IMR-90 (cell line): ENCODE results near the gene FRAS1. TPM values are rescaled to one million over a fixed set of nuclear protein-coding genes. Genes with fewer than 3 reads are reported as not detected.

Experiments
- ATAC-seq: fragments of 200-7000 bp; cut with Tn5 transposase; 2 replicates; pipeline ENCODE4 v1.9.1; 2020; ENCODE audit warnings: low read depth, mild to moderate bottlenecking, moderate library complexity
- BruUV-seq: library from RNA; stranded (reverse); fragments of 400-500 nt; replicated peaks from 2 replicates; lab custom pipeline; 2021; lab: Mats Ljungman, UMichigan
- CTCF ChIA-PET: fragments of 300-600 bp; formaldehyde crosslinking; extraction: SDS; loops from one replicate; lab custom pipeline; 2021; ENCODE audit warnings: antibody characterized with exemption; lab: Yijun Ruan, JAX
- POLR2A ChIA-PET: fragments of 300-600 bp; sonication (Branson Sonifier 250); formaldehyde crosslinking; loops from one replicate; lab custom pipeline; 2022; ENCODE audit warnings: antibody characterized with exemption; ENCODE audit not compliant: unreplicated experiment; lab: Charles Lee
- DNase-seq: peaks from one replicate; pipeline ENCODE4 v3.0.0; 2013
- H2AFZ ChIP-seq: replicated peaks from 2 replicates; pipeline ENCODE3; 2013; ENCODE audit warnings: low read length, mild to moderate bottlenecking; ENCODE audit not compliant: poor library complexity
- H2AK5ac ChIP-seq: 2 replicates; pipeline ENCODE4 v1.6.1; 2013; ENCODE audit warnings: low read depth, low read length, inconsistent platforms
- H2AK9ac ChIP-seq: replicated peaks from 2 replicates; pipeline ENCODE3; 2013; ENCODE audit warnings: mild to moderate bottlenecking, low read depth, low read length, moderate library complexity; ENCODE audit not compliant: poor library complexity
- H2BK120ac ChIP-seq: 2 replicates; pipeline ENCODE4 v1.6.1; 2013; ENCODE audit warnings: low read depth, low read length, inconsistent platforms
- H2BK15ac ChIP-seq: 3 replicates; pipeline ENCODE4 v1.6.1; 2013; ENCODE audit warnings: low read depth, low read length, inconsistent platforms
- H2BK20ac ChIP-seq: 2 replicates; pipeline ENCODE4 v1.6.1; 2013; ENCODE audit warnings: low read depth, mild to moderate bottlenecking, inconsistent platforms, low read length, moderate library complexity
- H2BK5ac ChIP-seq: 2 replicates; pipeline ENCODE4 v1.6.1; 2013; ENCODE audit warnings: mild to moderate bottlenecking, low read depth, low read length, inconsistent platforms; ENCODE audit not compliant: poor library complexity, severe bottlenecking
- H3K14ac ChIP-seq: replicated peaks from 2 replicates; pipeline ENCODE4 v1.6.1; 2013; ENCODE audit warnings: low read depth, low read length, inconsistent platforms
- H3K18ac ChIP-seq: 2 replicates; pipeline ENCODE4 v1.6.1; 2013; ENCODE audit warnings: low read depth, low read length, control low read depth
- H3K23ac ChIP-seq: 2 replicates; pipeline ENCODE4 v1.6.1; 2013; ENCODE audit warnings: low read depth, low read length, inconsistent platforms
- H3K27ac ChIP-seq: 2 replicates; pipeline ENCODE4 v1.5.1; 2013; ENCODE audit warnings: mild to moderate bottlenecking, control low read depth, low read length; ENCODE audit not compliant: insufficient read depth
- H3K27me3 ChIP-seq: 2 replicates; pipeline ENCODE4 v1.6.1; 2013; ENCODE audit warnings: low read length; ENCODE audit not compliant: control insufficient read depth, insufficient read depth
- H3K36me3 ChIP-seq: 2 replicates; pipeline ENCODE4 v1.6.1; 2013; ENCODE audit warnings: low read length, mixed read lengths; ENCODE audit not compliant: control insufficient read depth, insufficient read depth
- H3K4ac ChIP-seq: 2 replicates; pipeline ENCODE4 v1.6.1; 2013; ENCODE audit warnings: low read depth, low read length, inconsistent platforms
- H3K4me1 ChIP-seq: 2 replicates; pipeline ENCODE4 v1.6.1; 2013; ENCODE audit warnings: low read length, mixed read lengths; ENCODE audit not compliant: control insufficient read depth, insufficient read depth
- H3K4me2 ChIP-seq: 2 replicates; pipeline ENCODE4 v1.6.1; 2013; ENCODE audit warnings: low read depth, mild to moderate bottlenecking, control low read depth, low read length, moderate library complexity
- H3K4me3 ChIP-seq: 2 replicates; pipeline ENCODE4 v1.5.1; 2013; ENCODE audit warnings: low read depth, mild to moderate bottlenecking, control low read depth, low read length, moderate library complexity; ENCODE audit not compliant: insufficient read depth
- H3K56ac ChIP-seq: 2 replicates; pipeline ENCODE4 v1.6.1; 2013; ENCODE audit warnings: low read length, inconsistent platforms; ENCODE audit not compliant: insufficient read depth; ENCODE audit errors: extremely low read depth
- H3K79me1 ChIP-seq, 2 experiments: 2 replicates each; pipeline ENCODE4 v1.6.1; 2013; ENCODE audit warnings: low read length in 2 of 2, inconsistent platforms in 1 of 2, low read depth in 1 of 2
- H3K9ac ChIP-seq: 2 replicates; pipeline ENCODE4 v1.6.1; 2013; ENCODE audit warnings: low read depth, low read length, control low read depth
- H3K9me1 ChIP-seq: 2 replicates; pipeline ENCODE4 v1.6.1; 2013; ENCODE audit warnings: low read length, inconsistent platforms; ENCODE audit not compliant: insufficient read depth
- H3K9me3 ChIP-seq: 2 replicates; pipeline ENCODE4 v1.6.1; 2013; ENCODE audit warnings: low read length; ENCODE audit not compliant: control insufficient read depth, insufficient read depth
- H4K20me1 ChIP-seq: 2 replicates; pipeline ENCODE4 v1.6.1; 2013; ENCODE audit warnings: low read length, inconsistent platforms; ENCODE audit not compliant: insufficient read depth
- H4K5ac ChIP-seq: 2 replicates; pipeline ENCODE4 v1.6.1; 2013; ENCODE audit warnings: mild to moderate bottlenecking, low read depth, low read length, control low read depth
- H4K8ac ChIP-seq, 2 experiments: 2 replicates each; pipeline ENCODE4 v1.6.1; 2013; ENCODE audit warnings: low read depth in 2 of 2, low read length in 2 of 2, control low read depth in 1 of 2, inconsistent platforms in 1 of 2
- H4K91ac ChIP-seq: 2 replicates; pipeline ENCODE4 v1.6.1; 2013; ENCODE audit warnings: low read depth, low read length, inconsistent platforms; ENCODE audit not compliant: insufficient read depth
- BHLHE40 ChIP-seq: fragments of 150-350 bp; IDR thresholded peaks from 2 replicates; pipeline ENCODE4 v1.6.1; 2016; ENCODE audit warnings: mild to moderate bottlenecking, low read depth, low read length
- CEBPB ChIP-seq: IDR thresholded peaks from 2 replicates; pipeline ENCODE4 v1.6.1; 2012; ENCODE audit warnings: low read depth, low read length, improper control_type of control experiment
- CHD1 ChIP-seq: IDR thresholded peaks from 2 replicates; pipeline ENCODE4 v1.6.1; 2012; ENCODE audit warnings: low read depth, low read length, improper control_type of control experiment
- FOS ChIP-seq: fragments of 150-350 bp; IDR thresholded peaks from 2 replicates; pipeline ENCODE4 v1.6.1; 2016; ENCODE audit warnings: low read depth, low read length
- MAFK ChIP-seq: IDR thresholded peaks from 2 replicates; pipeline ENCODE4 v1.6.1; 2012; ENCODE audit warnings: low read depth, low read length, improper control_type of control experiment
- MAZ ChIP-seq: IDR thresholded peaks from 2 replicates; pipeline ENCODE4 v1.6.1; 2012; ENCODE audit warnings: low read depth, mild to moderate bottlenecking, low read length, improper control_type of control experiment, moderate library complexity, borderline replicate concordance
- MXI1 ChIP-seq: IDR thresholded peaks from 2 replicates; pipeline ENCODE4 v1.6.1; 2012; ENCODE audit warnings: low read depth, mild to moderate bottlenecking, low read length, moderate library complexity, borderline replicate concordance
- NFE2L2 ChIP-seq: fragments of 150-350 bp; IDR thresholded peaks from 2 replicates; pipeline ENCODE4 v1.6.1; 2016; ENCODE audit warnings: low read depth, mild to moderate bottlenecking, low read length
- POLR2A ChIP-seq: IDR thresholded peaks from 2 replicates; pipeline ENCODE4 v1.6.1; 2012; ENCODE audit warnings: mild to moderate bottlenecking, low read depth, low read length
- RAD21 ChIP-seq: IDR thresholded peaks from 2 replicates; pipeline ENCODE4 v1.6.1; 2012; ENCODE audit warnings: low read length, improper control_type of control experiment
- RCOR1 ChIP-seq: IDR thresholded peaks from 2 replicates; pipeline ENCODE4 v1.6.1; 2012; ENCODE audit warnings: mild to moderate bottlenecking, low read length, improper control_type of control experiment; ENCODE audit not compliant: insufficient replicate concordance
- RFX5 ChIP-seq: IDR thresholded peaks from 2 replicates; pipeline ENCODE4 v1.8.0; 2012; ENCODE audit warnings: low read depth, mild to moderate bottlenecking, low read length, moderate library complexity
- SMC3 ChIP-seq: fragments of 150-350 bp; IDR thresholded peaks from 2 replicates; pipeline ENCODE4 v1.6.1; 2016; ENCODE audit warnings: low read depth, mild to moderate bottlenecking, antibody characterized with exemption, low read length, moderate library complexity
- WGBS, 2 experiments: methylation state at CpG; one replicate each; pipeline versions ENCODE4 v1.1.5 to v1.1.7; 2013; ENCODE audit warnings: missing lambda C conversion rate in 2 of 2; ENCODE audit not compliant: insufficient read length in 1 of 2; ENCODE audit errors: extremely low coverage in 2 of 2; 5-methylcytosine and 5-hydroxymethylcytosine counted together
- dilution Hi-C: fragments of 300-500 bp; cut with HindIII; formaldehyde crosslinking; loops from one replicate; pipeline ENCODE4 v1.14.3; 2018; ENCODE audit warnings: low sequenced_read_pairs; ENCODE audit not compliant: unreplicated experiment
- in situ Hi-C: fragments of 300-500 bp; cut with MboI; formaldehyde crosslinking; loops from 3 replicates; pipeline ENCODE4 v1.14.3; 2019; ENCODE audit warnings: low sequenced_read_pairs, inconsistent platforms, mixed read lengths
- intact Hi-C: fragments of 100-400 bp; cut with micrococcal nuclease; formaldehyde crosslinking; loops from 2 replicates; pipeline ENCODE4 v1.10.0; 2022
- polyA plus RNA-seq, 3 experiments: library from polyadenylated mRNA; depleted of rRNA; stranded (reverse); fragments of >200 nt; gene quantifications; 2 replicates each; pipeline ENCODE4 v1.2.3, GENCODE V29; 2012; ENCODE audit warnings: low replicate concordance in 1 of 3
- total RNA-seq: library from RNA; depleted of rRNA; stranded (reverse); fragments of >200 nt; gene quantifications from 2 replicates; pipeline ENCODE4 v1.2.3, GENCODE V29; 2012
- TF ChIP-seq, protein P1 (sequence below): fragments of 150-350 bp; IDR thresholded peaks from 2 replicates; pipeline ENCODE4 v1.6.1; 2017; ENCODE audit warnings: mild to moderate bottlenecking, antibody characterized with exemption, low read length, low read depth
- TF ChIP-seq, protein P2 (sequence below): fragments of 150-350 bp; IDR thresholded peaks from 2 replicates; pipeline ENCODE4 v1.6.1; 2016; ENCODE audit warnings: low read depth, mild to moderate bottlenecking, low read length, moderate library complexity, borderline replicate concordance
- TF ChIP-seq, protein P3 (sequence below): conservative IDR thresholded peaks from 2 replicates; pipeline ENCODE4 v1.5.1; 2012; ENCODE audit warnings: mild to moderate bottlenecking, low read depth, low read length, improper control_type of control experiment

The FRAS1 gene
- total and polyA plus RNA-seq, 2 of the 4 experiments (the other 2 are of a cell fraction) = under 0.01 to 0.03 TPM

DNA sequence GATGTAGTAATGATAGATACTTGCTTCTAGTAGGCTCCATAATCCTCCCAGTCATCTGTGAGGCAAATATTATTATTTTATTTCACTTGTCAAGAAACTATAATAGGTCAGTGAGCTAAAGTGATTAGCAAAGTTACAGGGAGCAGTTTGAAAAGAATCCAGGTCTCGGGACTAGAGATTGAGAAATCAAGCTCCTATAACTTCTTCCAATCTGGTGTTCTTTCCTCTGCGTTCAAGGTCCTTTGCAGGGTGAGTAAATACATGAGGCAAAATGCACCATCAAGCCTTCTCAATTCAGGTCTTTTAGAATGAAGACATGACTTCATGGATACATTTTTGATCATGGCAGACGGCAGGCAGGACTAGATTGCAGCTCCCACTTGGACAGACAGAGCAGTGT is 150.4 kb downstream of the FRAS1 start:
- Histone ChIP-seq H4K20me1 (no peaks in the 10 kb centered on the region), H3K14ac (no peak overlapping the region), H3K4me2 (no peak overlapping the region), H3K9me3 (no peaks in the 10 kb centered on the region), H3K4ac (no peak overlapping the region), H3K27me3 (no peaks in the 10 kb centered on the region; the same call in 1 of the 2 replicates), H2AK5ac (no peak overlapping the region), H2BK20ac (no peak overlapping the region), H2BK15ac (no peak overlapping the region), H3K9me1 (no peaks in the 10 kb centered on the region), H4K8ac (no peak overlapping the region), H3K18ac (no peak overlapping the region), H3K56ac (no peak overlapping the region), H2AFZ (no peak overlapping the region), H4K5ac (no peak overlapping the region), H3K79me1 (no peaks in the 10 kb centered on the region), H3K4me1 (no peaks in the 10 kb centered on the region), H3K9ac (no peak overlapping the region), H3K27ac (no peak overlapping the region), H3K23ac (no peak overlapping the region), H3K4me3 (no peak overlapping the region), H3K36me3 (no peaks in the 10 kb centered on the region), H4K91ac (no peak overlapping the region), H2BK120ac (no peak overlapping the region), H2BK5ac (no peak overlapping the region), H2AK9ac (no peak overlapping the region)
- ChIA-PET CTCF (interaction anchor here (0.6 kb wide), 1 partner anchor 354 kb away, joined by 3 read pairs; no protein-coding TSS in a partner anchor), POLR2A (no interaction called here)
- in situ Hi-C loops (no loop called here), dilution Hi-C loops (no loop called here), intact Hi-C loops (loop anchor here (10.0 kb wide), 1 partner anchor 637 kb away; no protein-coding TSS in a partner anchor)
- no peak for TF ChIP-seq BHLHE40
- TF ChIP-seq RCOR1 = no peak
- TF ChIP-seq FOS = no peak
- no peak for TF ChIP-seq MXI1
- TF ChIP-seq RAD21 = no peak
- TF ChIP-seq, protein P1, sequence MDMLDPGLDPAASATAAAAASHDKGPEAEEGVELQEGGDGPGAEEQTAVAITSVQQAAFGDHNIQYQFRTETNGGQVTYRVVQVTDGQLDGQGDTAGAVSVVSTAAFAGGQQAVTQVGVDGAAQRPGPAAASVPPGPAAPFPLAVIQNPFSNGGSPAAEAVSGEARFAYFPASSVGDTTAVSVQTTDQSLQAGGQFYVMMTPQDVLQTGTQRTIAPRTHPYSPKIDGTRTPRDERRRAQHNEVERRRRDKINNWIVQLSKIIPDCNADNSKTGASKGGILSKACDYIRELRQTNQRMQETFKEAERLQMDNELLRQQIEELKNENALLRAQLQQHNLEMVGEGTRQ = no peak
- TF ChIP-seq, protein P2, sequence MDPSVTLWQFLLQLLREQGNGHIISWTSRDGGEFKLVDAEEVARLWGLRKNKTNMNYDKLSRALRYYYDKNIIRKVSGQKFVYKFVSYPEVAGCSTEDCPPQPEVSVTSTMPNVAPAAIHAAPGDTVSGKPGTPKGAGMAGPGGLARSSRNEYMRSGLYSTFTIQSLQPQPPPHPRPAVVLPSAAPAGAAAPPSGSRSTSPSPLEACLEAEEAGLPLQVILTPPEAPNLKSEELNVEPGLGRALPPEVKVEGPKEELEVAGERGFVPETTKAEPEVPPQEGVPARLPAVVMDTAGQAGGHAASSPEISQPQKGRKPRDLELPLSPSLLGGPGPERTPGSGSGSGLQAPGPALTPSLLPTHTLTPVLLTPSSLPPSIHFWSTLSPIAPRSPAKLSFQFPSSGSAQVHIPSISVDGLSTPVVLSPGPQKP = no peak
- TF ChIP-seq, protein P3, sequence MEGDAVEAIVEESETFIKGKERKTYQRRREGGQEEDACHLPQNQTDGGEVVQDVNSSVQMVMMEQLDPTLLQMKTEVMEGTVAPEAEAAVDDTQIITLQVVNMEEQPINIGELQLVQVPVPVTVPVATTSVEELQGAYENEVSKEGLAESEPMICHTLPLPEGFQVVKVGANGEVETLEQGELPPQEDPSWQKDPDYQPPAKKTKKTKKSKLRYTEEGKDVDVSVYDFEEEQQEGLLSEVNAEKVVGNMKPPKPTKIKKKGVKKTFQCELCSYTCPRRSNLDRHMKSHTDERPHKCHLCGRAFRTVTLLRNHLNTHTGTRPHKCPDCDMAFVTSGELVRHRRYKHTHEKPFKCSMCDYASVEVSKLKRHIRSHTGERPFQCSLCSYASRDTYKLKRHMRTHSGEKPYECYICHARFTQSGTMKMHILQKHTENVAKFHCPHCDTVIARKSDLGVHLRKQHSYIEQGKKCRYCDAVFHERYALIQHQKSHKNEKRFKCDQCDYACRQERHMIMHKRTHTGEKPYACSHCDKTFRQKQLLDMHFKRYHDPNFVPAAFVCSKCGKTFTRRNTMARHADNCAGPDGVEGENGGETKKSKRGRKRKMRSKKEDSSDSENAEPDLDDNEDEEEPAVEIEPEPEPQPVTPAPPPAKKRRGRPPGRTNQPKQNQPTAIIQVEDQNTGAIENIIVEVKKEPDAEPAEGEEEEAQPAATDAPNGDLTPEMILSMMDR = no peak
- TF ChIP-seq CHD1 = no peak
- no peak for TF ChIP-seq NFE2L2
- TF ChIP-seq CEBPB = no peak
- no peak for TF ChIP-seq SMC3
- TF ChIP-seq RFX5 = no peak
- TF ChIP-seq MAFK = no peak
- no peak for TF ChIP-seq MAZ
- no peak for TF ChIP-seq POLR2A
- no peak for ATAC-seq
- WGBS, 2 experiments = 63% methylated on average over 1 of the region's 3 CpGs; no CpG with 5 or more reads in 1 of the 2 experiments
- no TSS peak for BruUV-seq
- no peak for DNase-seq
